Duodenal mucosa (tissue), 2 donors: ENCODE measurements around the gene LTBP1.

ENCODE experiments used
- H3K27ac ChIP-seq: one replicate; pipeline ENCODE4 v1.7.0; 2013; ENCODE audit warnings: low read depth, low read length
- H3K27me3 ChIP-seq, 2 donors: one replicate each; pipeline ENCODE4 v1.7.0; 2013; ENCODE audit warnings: low read length in 2 of 2, control low read depth in 1 of 2; ENCODE audit not compliant: insufficient read depth in 2 of 2, control insufficient read depth in 1 of 2
- H3K36me3 ChIP-seq, 2 donors: one replicate each; pipeline ENCODE4 v1.7.0; 2013; ENCODE audit warnings: low read length in 2 of 2, control low read depth in 1 of 2; ENCODE audit not compliant: insufficient read depth in 2 of 2, control insufficient read depth in 1 of 2
- H3K4me1 ChIP-seq, 2 donors: one replicate each; pipeline ENCODE4 v1.7.0; 2013; ENCODE audit warnings: low read length in 2 of 2, control low read depth in 1 of 2; ENCODE audit not compliant: insufficient read depth in 2 of 2, control insufficient read depth in 1 of 2
- H3K4me3 ChIP-seq, 2 donors: one replicate each; pipeline ENCODE4 v1.7.0; 2013; ENCODE audit warnings: low read length in 2 of 2, low read depth in 1 of 2
- H3K9ac ChIP-seq, 2 donors: one replicate each; pipeline ENCODE4 v1.7.0; 2013; ENCODE audit warnings: low read length in 2 of 2, low read depth in 1 of 2
- H3K9me3 ChIP-seq, 2 donors: one replicate each; pipeline ENCODE4 v1.7.0; 2013; ENCODE audit warnings: low read length in 2 of 2, control low read depth in 1 of 2; ENCODE audit not compliant: control insufficient read depth in 1 of 2

The LTBP1 gene

GRCh38 chr2:32930436-32930835 is 16.3 kb upstream of the LTBP1 start:
- no peak overlapping the region for H3K27ac ChIP-seq
- no peaks in the 10 kb centered on the region for H3K4me1 ChIP-seq
- no peak overlapping the region for H3K4me3 ChIP-seq
- H3K27me3 ChIP-seq = no peaks in the 10 kb centered on the region
- no peaks in the 10 kb centered on the region for H3K9me3 ChIP-seq
- H3K9ac ChIP-seq = no peak overlapping the region
- H3K36me3 ChIP-seq = no peaks in the 10 kb centered on the region

- Histone ChIP-seq H3K27ac (no peak overlapping the region), H3K4me1 (no peaks in the 10 kb centered on the region), H3K27me3 (no peaks in the 10 kb centered on the region), H3K36me3 (no peaks in the 10 kb centered on the region), H3K9me3 (no peaks in the 10 kb centered on the region), H3K9ac (no peak overlapping the region), H3K4me3 (no peak overlapping the region)
Observed at GRCh38 chr2:32931519-32931918, 15.2 kb upstream of the LTBP1 start.

GRCh38 chr2:32931945-32932709 is 14.6 kb upstream of the LTBP1 start:
- no peaks in the 10 kb centered on the region for H3K9me3 ChIP-seq
- no peak overlapping the region for H3K27ac ChIP-seq
- H3K9ac ChIP-seq = no peak overlapping the region
- no peaks in the 10 kb centered on the region for H3K27me3 ChIP-seq
- no peaks in the 10 kb centered on the region for H3K4me1 ChIP-seq
- no peak overlapping the region for H3K4me3 ChIP-seq
- H3K36me3 ChIP-seq = no peaks in the 10 kb centered on the region

- Histone ChIP-seq H3K9ac (no peak overlapping the region), H3K9me3 (no peaks in the 10 kb centered on the region), H3K4me1 (no peaks in the 10 kb centered on the region), H3K36me3 (no peaks in the 10 kb centered on the region), H3K27ac (no peak overlapping the region), H3K4me3 (no peak overlapping the region), H3K27me3 (peaks cover 0 to 4% of the 10 kb centered on the region in 2 donors)
Observed at GRCh38 chr2:32932825-32933755, 13.7 kb upstream of the LTBP1 start.

- H3K27me3 ChIP-seq = peaks cover 0 to 8% of the 10 kb centered on the region in 2 donors
- no peaks in the 10 kb centered on the region for H3K4me1 ChIP-seq
- no peak overlapping the region for H3K4me3 ChIP-seq
Observed at GRCh38 chr2:32933756-32934095, 13.0 kb upstream of the LTBP1 start.

GRCh38 chr2:32937602-32938448 is 8.9 kb upstream of the LTBP1 start:
- Histone ChIP-seq H3K9me3 (no peaks in the 10 kb centered on the region), H3K36me3 (no peaks in the 10 kb centered on the region), H3K4me3 (no peak overlapping the region), H3K27me3 (peaks cover 0 to 9% of the 10 kb centered on the region in 2 donors), H3K9ac (no peak overlapping the region), H3K27ac (no peak overlapping the region), H3K4me1 (peaks cover 0 to 4% of the 10 kb centered on the region in 2 donors)

More at GRCh38 chr2:32933756-32934095, 13.0 kb upstream of the LTBP1 start:
- Histone ChIP-seq H3K36me3 (no peaks in the 10 kb centered on the region), H3K9ac (no peak overlapping the region), H3K27ac (no peak overlapping the region), H3K9me3 (no peaks in the 10 kb centered on the region)

GRCh38 chr2:32938934-32939333 is 7.8 kb upstream of the LTBP1 start:
- H3K36me3 ChIP-seq = no peaks in the 10 kb centered on the region
- H3K4me3 ChIP-seq = no peak overlapping the region
- H3K4me1 ChIP-seq = peaks cover 0 to 4% of the 10 kb centered on the region in 2 donors
- H3K27me3 ChIP-seq = peaks cover 0 to 9% of the 10 kb centered on the region in 2 donors
- H3K9ac ChIP-seq = no peak overlapping the region
- no peak overlapping the region for H3K27ac ChIP-seq
- H3K9me3 ChIP-seq = no peaks in the 10 kb centered on the region

- no peak overlapping the region for H3K4me3 ChIP-seq
- no peak overlapping the region for H3K27ac ChIP-seq
- H3K36me3 ChIP-seq = no peaks in the 10 kb centered on the region
- peaks cover 0 to 9% of the 10 kb centered on the region in 2 donors for H3K27me3 ChIP-seq
- no peak overlapping the region for H3K9ac ChIP-seq
- H3K4me1 ChIP-seq = peaks cover 0 to 4% of the 10 kb centered on the region in 2 donors
- H3K9me3 ChIP-seq = no peaks in the 10 kb centered on the region
Observed at GRCh38 chr2:32940316-32940997, 6.3 kb upstream of the LTBP1 start.

GRCh38 chr2:32941944-32942690 is 4.6 kb upstream of the LTBP1 start:
- Histone ChIP-seq H3K9me3 (no peaks in the 10 kb centered on the region), H3K4me1 (peaks cover 4 to 5% of the 10 kb centered on the region in 2 donors), H3K27me3 (peaks cover 0 to 9% of the 10 kb centered on the region in 2 donors), H3K9ac (no peak overlapping the region), H3K4me3 (no peak overlapping the region), H3K27ac (no peak overlapping the region), H3K36me3 (no peaks in the 10 kb centered on the region)
